ENCODE results near the gene UBE2J2. TPM values are rescaled to one million over a fixed set of nuclear protein-coding genes. Genes with fewer than 3 reads are reported as not detected.

The UBE2J2 gene
- total and polyA plus RNA-seq, 2 experiments from 2014 or later = 47.1 to 70.2 TPM

DNA sequence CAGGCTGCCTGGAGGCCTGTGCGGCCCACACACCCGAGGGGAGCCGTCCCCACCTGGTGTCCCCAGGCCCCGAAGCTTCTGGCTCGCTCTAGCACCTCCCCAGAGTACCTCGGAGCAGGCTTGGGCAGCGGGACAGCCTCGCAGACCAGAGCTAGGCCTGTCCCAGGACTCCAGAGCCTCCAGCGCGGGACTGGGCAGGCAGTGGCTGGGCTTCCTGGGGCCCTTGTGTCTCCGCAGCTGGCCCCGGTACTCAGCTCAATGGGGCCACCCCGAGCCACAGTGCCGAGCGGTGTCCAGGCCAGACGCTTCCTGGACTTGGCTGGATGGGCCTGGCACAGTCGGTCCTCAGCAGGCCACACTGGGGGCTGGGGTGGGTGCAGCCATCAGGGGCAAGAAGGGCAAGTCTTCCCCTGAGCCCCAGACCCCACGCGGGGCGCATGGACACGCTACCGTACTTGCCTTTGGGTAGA, 11.5 kb upstream of the UBE2J2 start:
- Histone ChIP-seq H3K9me2 (ENCODE audit: insufficient read depth) (no peaks in the 10 kb centered on the region), H3K36me3 (ENCODE audit: insufficient read depth) (no peaks in the 10 kb centered on the region), H3K27me3 (ENCODE audit: insufficient read depth) (no peaks in the 10 kb centered on the region), H2AFZ (no peak overlapping the region), H3K27ac (ENCODE audit: low read depth) (no peak overlapping the region; the same call in 1 of the 2 replicates), H3F3A (replicated peaks; ENCODE audit: low read depth) (no peaks in the 10 kb centered on the region), H3K4me3 (no peak overlapping the region), H3K4me2 (no peak overlapping the region), H4K20me1 (replicated peaks; ENCODE audit: insufficient read depth) (no peaks in the 10 kb centered on the region), H3K4me1 (ENCODE audit: insufficient read depth) (no peaks in the 10 kb centered on the region), H3K79me2 (replicated peaks; ENCODE audit: insufficient read depth) (no peaks in the 10 kb centered on the region)
- DNase-seq (ENCODE audit: low spot score) (no peak), ATAC-seq (peak; percentile 23)
- H3K36me3 Mint-ChIP-seq (ENCODE audit: low read depth) = no peaks in the 10 kb centered on the region
- no peak overlapping the region for H3K4me3 Mint-ChIP-seq
- TF ChIP-seq, protein P1, sequence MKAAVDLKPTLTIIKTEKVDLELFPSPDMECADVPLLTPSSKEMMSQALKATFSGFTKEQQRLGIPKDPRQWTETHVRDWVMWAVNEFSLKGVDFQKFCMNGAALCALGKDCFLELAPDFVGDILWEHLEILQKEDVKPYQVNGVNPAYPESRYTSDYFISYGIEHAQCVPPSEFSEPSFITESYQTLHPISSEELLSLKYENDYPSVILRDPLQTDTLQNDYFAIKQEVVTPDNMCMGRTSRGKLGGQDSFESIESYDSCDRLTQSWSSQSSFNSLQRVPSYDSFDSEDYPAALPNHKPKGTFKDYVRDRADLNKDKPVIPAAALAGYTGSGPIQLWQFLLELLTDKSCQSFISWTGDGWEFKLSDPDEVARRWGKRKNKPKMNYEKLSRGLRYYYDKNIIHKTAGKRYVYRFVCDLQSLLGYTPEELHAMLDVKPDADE (IDR thresholded peaks at IDR 0.05) = no peak
- TF ChIP-seq EZH2phosphoT487 (IDR thresholded peaks at IDR 0.05; ENCODE audit: unreplicated experiment) = no peak
- TF ChIP-seq, protein P2, sequence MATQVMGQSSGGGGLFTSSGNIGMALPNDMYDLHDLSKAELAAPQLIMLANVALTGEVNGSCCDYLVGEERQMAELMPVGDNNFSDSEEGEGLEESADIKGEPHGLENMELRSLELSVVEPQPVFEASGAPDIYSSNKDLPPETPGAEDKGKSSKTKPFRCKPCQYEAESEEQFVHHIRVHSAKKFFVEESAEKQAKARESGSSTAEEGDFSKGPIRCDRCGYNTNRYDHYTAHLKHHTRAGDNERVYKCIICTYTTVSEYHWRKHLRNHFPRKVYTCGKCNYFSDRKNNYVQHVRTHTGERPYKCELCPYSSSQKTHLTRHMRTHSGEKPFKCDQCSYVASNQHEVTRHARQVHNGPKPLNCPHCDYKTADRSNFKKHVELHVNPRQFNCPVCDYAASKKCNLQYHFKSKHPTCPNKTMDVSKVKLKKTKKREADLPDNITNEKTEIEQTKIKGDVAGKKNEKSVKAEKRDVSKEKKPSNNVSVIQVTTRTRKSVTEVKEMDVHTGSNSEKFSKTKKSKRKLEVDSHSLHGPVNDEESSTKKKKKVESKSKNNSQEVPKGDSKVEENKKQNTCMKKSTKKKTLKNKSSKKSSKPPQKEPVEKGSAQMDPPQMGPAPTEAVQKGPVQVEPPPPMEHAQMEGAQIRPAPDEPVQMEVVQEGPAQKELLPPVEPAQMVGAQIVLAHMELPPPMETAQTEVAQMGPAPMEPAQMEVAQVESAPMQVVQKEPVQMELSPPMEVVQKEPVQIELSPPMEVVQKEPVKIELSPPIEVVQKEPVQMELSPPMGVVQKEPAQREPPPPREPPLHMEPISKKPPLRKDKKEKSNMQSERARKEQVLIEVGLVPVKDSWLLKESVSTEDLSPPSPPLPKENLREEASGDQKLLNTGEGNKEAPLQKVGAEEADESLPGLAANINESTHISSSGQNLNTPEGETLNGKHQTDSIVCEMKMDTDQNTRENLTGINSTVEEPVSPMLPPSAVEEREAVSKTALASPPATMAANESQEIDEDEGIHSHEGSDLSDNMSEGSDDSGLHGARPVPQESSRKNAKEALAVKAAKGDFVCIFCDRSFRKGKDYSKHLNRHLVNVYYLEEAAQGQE (IDR thresholded peaks at IDR 0.05; ENCODE audit: unreplicated experiment) = no peak
- TF ChIP-seq, protein P3, sequence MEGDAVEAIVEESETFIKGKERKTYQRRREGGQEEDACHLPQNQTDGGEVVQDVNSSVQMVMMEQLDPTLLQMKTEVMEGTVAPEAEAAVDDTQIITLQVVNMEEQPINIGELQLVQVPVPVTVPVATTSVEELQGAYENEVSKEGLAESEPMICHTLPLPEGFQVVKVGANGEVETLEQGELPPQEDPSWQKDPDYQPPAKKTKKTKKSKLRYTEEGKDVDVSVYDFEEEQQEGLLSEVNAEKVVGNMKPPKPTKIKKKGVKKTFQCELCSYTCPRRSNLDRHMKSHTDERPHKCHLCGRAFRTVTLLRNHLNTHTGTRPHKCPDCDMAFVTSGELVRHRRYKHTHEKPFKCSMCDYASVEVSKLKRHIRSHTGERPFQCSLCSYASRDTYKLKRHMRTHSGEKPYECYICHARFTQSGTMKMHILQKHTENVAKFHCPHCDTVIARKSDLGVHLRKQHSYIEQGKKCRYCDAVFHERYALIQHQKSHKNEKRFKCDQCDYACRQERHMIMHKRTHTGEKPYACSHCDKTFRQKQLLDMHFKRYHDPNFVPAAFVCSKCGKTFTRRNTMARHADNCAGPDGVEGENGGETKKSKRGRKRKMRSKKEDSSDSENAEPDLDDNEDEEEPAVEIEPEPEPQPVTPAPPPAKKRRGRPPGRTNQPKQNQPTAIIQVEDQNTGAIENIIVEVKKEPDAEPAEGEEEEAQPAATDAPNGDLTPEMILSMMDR (conservative IDR thresholded peaks at IDR 0.05; ENCODE audit: low read depth in 2 of 2) = no peak
- TF ChIP-seq JUNB (IDR thresholded peaks at IDR 0.05; ENCODE audit: unreplicated experiment) = no peak
- no peak for TF ChIP-seq ZNF114 (CRISPR knock-in tag; IDR thresholded peaks at IDR 0.05)
- no peak for TF ChIP-seq STAT1 (IDR thresholded peaks at IDR 0.05; ENCODE audit: unreplicated experiment)
- no peak for TF ChIP-seq NANOG (IDR thresholded peaks at IDR 0.05; ENCODE audit: borderline replicate concordance)
- no peak for TF ChIP-seq POLR2AphosphoS5 (IDR thresholded peaks at IDR 0.05; ENCODE audit: low read depth)
- TF ChIP-seq CREB1 (CRISPR knock-in tag; IDR thresholded peaks at IDR 0.05; ENCODE audit: low read depth) = no peak
- TF ChIP-seq EZH2 (IDR thresholded peaks at IDR 0.05; ENCODE audit: low read depth, unreplicated experiment) = no peak
- no peak for TF ChIP-seq ZNF331 (CRISPR knock-in tag; IDR thresholded peaks at IDR 0.05; ENCODE audit: low read depth)
- peaks cover 2% of the 10 kb centered on the region; the same call in 2 of the 3 replicates for H3K9me3 Mint-ChIP-seq
- H3K4me1 Mint-ChIP-seq = no peaks in the 10 kb centered on the region; the same call in 2 of the 3 replicates
- H3K27ac Mint-ChIP-seq = no peak overlapping the region
- H3K27me3 Mint-ChIP-seq (ENCODE audit: insufficient read depth, low read depth, poor library complexity) = peaks cover 7% of the 10 kb centered on the region

Data from GM23338 (cell line).